ENCODE measurements around the gene PIP5K1B. TPM values are rescaled to one million over a fixed set of nuclear protein-coding genes. Genes with fewer than 3 reads are reported as not detected.

Gene PIP5K1B
- total RNA-seq, 1 experiment from 2014 or later: not detected

Other genes starting within 250 kb of the PIP5K1B start
- gene TMEM252, start 164.4 kb upstream of the PIP5K1B start, total RNA-seq (2014; rRNA removed; shearing (Covaris generic)): not detected in 2 replicates

Measured in M059J (cell line).